ENCODE results near the gene DPP10.

The DPP10 gene

GRCh38 chr2:115163572-115163971 lies 721.1 kb downstream of the DPP10 start:
- no peak for DNase-seq

GRCh38 chr2:115165529-115166109 lies 723.2 kb downstream of the DPP10 start:
- DNase-seq = peak; percentile 31

DNA sequence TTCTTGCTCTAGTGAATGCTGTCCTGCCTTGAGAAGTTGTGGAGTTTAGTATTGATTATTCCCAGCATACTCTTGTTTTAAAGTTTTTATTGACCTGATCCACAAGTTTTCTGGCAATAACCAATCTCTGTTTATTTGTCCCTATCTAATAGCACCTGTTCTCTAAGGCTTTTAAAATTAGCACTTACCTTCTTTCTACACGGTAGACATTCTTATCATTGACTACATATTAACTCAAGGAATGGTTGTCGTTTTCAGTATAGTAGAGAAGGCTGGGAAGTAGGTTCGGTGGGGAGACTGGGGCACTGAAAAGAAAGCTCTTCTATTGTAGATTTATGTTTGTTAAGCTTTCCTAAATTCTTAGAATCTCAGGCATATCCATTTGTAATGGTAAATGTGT lies 726.0 kb downstream of the DPP10 start:
- DNase-seq = no peak

DNA sequence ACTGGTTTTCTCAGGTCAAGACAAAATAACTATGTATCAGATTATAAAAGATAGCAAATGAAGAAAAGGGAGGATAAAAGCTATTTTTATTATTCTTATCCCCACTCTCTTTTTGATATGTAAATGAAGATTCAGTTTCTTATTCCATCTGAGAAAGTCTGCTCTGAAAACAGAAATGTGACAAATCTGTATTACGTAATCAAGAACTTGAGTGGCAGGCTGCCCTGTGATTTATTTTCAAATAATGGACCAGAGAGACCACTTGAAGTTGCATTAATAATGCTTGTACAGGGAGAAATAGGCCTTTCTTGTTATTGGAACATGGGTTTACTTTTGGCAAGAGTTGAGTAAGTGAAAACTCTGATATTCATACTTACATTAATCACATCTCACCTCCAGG lies 727.4 kb downstream of the DPP10 start:
- DNase-seq = no peak

- DNase-seq = no peak
Observed at GRCh38 chr2:115171751-115172150, 729.3 kb downstream of the DPP10 start.

DNA sequence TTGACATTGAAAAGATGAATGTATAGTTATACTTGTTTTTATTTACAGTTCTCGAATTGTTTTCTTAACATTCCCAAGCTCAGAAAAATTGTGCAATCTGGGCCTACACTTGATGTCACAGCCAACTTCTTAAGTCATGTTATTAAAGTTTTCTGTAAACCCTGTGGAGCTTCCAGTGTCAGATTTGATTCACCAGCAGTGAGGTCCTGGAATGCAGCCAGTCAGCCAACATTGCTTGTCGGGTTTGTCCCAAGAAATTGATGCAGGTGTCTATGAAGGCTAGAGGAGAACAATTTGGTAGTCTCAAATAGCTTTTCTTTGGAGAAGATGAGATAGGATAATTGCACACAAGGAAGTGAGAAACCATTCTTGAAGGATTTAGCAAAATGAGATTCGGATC lies 732.2 kb downstream of the DPP10 start:
- DNase-seq = no peak

DNA sequence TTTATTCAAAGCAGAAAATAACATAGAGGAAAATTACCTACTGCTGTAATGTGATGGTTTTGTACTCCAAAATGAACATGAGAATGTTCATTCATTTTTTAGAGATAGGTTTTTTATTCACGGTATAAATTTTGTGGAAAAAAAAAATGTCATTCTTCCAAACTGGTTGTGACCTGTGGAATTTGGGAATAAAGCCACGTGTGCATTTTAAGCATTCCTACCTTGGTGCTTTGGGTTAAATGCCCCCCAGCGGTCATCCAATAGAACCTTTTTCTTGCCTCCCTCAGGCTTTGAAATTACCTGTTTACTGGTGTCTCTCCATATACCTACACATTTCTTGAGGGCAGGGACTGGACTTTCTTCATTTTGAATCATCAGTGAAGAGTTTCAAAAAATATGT lies 740.7 kb downstream of the DPP10 start:
- DNase-seq = no peak

GRCh38 chr2:115190459-115190858 lies 748.0 kb downstream of the DPP10 start:
- DNase-seq = no peak

- DNase-seq = no peak
Observed at GRCh38 chr2:115194623-115195022, 752.2 kb downstream of the DPP10 start.

- DNase-seq = no peak
Observed at GRCh38 chr2:115196587-115196986, 754.1 kb downstream of the DPP10 start.

GRCh38 chr2:115199966-115200365 lies 757.5 kb downstream of the DPP10 start:
- DNase-seq = no peak

- DNase-seq = no peak
Observed at GRCh38 chr2:115201386-115201785, 758.9 kb downstream of the DPP10 start.

DNA sequence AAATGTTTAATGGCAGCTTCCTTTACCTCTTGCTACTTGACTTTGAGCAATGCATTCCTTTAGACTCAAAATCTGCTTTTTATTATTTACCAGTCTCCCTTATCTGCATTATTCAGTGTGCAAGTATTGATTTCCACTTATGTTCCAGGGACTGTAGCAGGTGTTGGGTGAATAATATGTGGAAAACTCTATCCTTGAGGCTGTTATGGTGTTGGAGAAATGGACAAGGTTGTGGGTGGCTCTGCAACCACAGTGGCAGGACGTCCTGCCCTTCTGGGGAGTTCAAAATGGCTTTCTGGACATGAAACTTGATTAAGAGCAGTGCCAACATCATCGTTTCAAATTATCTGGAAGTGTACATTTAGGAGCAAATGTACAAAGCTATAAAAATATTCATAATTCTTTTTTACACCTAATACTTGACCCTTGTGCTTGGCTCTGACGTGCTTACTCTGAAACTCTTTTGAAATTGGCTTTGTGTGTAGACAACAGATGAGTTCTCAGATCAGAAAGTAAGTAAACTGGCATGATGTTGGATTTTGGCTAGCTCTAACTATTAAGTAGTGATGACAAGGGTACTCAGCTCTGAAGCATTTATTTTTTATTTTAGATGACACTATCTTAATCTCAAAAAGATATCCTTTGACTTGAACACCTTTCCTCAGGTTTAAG lies 766.2 kb downstream of the DPP10 start:
- DNase-seq = no peak

- no peak for DNase-seq
Observed at GRCh38 chr2:115214050-115214449, 771.6 kb downstream of the DPP10 start.

- DNase-seq = no peak
Observed at GRCh38 chr2:115219296-115219695, 776.9 kb downstream of the DPP10 start.

DNA sequence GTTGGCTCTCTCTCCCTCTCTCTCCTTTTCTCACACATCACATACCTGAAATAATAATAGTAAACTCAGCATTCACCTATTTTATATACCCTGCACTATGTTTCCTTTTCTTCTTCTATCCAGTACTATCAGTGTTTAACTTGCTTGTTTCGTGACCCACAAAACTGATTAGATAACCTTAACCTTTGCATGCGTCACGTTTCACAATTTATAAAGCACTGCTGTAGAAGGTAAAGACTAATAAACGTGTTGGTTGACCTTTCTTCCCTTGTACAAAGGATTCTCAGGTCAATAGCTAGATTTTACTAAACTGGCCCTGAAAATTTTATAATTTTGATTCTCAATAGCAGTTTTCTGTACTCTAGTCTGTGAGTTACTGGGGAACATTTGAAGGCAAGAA lies 791.7 kb downstream of the DPP10 start:
- no peak for DNase-seq

GRCh38 chr2:115234737-115235136 lies 792.3 kb downstream of the DPP10 start:
- no peak for DNase-seq

GRCh38 chr2:115248066-115248465 lies 805.6 kb downstream of the DPP10 start:
- DNase-seq = no peak

DNA sequence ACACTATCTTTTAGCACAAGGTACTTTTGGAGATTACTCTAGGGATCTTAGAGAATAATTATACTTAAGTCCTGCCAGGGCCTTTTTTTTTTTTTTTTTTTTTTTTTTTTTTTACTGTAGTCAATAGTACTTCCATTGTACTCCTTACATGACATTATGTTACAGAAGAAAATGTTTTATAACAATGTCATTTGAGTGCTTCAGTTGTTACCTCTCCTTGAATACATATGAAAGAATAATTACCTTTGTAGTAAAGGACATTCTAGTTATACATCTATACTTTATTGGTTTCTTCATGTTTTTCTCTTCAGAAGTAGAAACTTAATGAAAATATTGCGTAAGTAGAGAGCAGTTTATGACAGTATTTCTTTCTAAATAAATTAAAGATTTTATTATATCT lies 834.9 kb downstream of the DPP10 start:
- no peak for DNase-seq

GRCh38 chr2:115285416-115285815 lies 843.0 kb downstream of the DPP10 start:
- no peak for DNase-seq

GRCh38 chr2:115290478-115290877 lies 848.0 kb downstream of the DPP10 start:
- DNase-seq = no peak

DNA sequence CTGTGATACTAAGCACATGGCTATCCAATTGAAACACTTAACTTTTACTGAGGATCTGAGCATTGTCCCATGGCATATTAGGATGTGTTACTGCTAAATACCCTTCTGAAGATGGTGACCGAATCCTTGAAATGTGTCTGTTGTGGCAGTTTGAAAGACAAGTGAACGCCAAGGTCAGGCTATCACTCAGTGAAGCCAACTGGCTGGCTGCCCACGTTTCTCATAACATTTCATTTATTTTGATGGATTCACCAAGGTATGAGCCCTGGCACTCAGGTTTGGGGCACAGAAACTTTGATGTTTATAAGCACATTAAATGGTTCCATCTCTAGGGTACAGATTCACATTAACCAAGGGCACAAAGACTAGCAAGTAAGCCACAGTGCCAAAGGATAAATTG lies 850.3 kb downstream of the DPP10 start:
- no peak for DNase-seq

DNA sequence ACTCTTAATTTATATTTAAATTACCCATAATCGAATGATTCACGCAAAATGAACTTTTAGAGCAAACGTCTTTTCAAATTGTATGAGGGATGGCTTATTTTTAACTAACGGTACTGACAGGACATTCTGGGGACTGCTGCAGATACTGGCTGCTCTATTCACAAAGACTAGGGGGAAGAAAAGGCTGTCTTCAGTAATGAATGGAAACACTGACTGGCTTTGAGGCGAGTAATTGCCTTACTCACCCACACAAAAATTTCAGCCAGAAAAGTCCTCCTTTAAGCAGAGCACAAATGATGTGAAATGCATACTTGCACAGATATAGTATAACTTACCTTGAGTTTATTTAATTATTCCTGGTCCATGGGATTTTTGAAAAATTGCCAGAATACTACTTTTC lies 852.6 kb downstream of the DPP10 start:
- no peak for DNase-seq

DNA sequence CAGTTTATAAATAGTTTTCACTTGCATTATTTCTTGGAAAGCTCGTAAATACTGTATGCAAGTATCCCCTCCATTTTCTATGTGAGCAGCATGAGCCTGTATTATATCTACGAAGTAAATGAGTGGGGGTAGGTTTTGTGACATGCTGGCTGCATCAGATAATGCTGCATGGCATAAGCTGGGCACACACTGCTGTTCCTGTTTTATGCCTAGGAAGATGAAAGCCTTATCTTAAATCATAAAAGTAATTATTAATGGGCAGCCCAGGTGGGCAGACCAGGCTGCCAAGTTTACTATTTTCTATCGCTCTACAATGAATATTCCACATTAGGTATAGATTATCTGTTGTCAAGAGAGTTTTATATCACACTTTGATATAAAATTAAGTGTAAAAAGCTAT lies 854.6 kb downstream of the DPP10 start:
- no peak for DNase-seq

DNA sequence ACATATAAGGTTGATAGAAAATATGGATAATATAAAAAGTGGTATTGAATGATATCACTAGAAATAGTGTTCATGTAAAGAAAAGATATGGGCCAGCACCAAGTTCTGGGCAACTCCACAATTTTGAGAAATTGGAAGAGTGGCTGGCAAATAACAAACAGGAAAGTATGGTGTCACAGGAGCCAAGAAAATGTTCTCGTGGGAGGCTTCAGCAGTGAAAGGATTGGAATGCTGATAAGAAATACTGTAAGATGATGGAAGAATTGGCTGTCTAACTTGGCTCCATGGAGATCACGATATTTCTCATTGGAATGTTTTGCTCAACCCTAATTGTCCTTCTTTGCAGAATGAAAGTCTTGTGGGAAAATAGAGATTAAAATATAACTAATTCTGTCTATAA lies 856.8 kb downstream of the DPP10 start:
- no peak for DNase-seq

Measured in activated CD4-positive, alpha-beta T cell treated with anti-CD3 and anti-CD28 coated beads, Interleukin-2, amount 50 U/mL, for 16 hours (primary cell).